BE2C (cell line): ENCODE results near the gene TESMIN.

Source experiments
- DNase-seq: peaks from one replicate; pipeline ENCODE4 v3.0.0-alpha.2; 2020
- H3K27me3 ChIP-seq: fragments of 250-450 bp; sonication (Bioruptor Pico); 2 replicates; pipeline ENCODE4 v1.5.1; 2020; ENCODE audit warnings: mild to moderate bottlenecking
- H3K36me3 ChIP-seq: fragments of 250-450 bp; sonication (Bioruptor Pico); 2 replicates; pipeline ENCODE4 v1.5.1; 2020; ENCODE audit warnings: mild to moderate bottlenecking
- H3K4me1 ChIP-seq: fragments of 250-450 bp; sonication (Bioruptor Pico); 2 replicates; pipeline ENCODE4 v1.5.1; 2020
- H3K4me3 ChIP-seq: 2 replicates; pipeline ENCODE4 v1.5.1; 2011; ENCODE audit warnings: low read depth, low read length
- H3K9me3 ChIP-seq: fragments of 250-450 bp; sonication (Bioruptor Pico); 2 replicates; pipeline ENCODE4 v1.5.1; 2020
- TF ChIP-seq, protein P1 (sequence below): IDR thresholded peaks from 2 replicates; pipeline ENCODE4 v1.5.1; 2012; ENCODE audit warnings: mild to moderate bottlenecking, low read depth, low read length

TESMIN gene

DNA sequence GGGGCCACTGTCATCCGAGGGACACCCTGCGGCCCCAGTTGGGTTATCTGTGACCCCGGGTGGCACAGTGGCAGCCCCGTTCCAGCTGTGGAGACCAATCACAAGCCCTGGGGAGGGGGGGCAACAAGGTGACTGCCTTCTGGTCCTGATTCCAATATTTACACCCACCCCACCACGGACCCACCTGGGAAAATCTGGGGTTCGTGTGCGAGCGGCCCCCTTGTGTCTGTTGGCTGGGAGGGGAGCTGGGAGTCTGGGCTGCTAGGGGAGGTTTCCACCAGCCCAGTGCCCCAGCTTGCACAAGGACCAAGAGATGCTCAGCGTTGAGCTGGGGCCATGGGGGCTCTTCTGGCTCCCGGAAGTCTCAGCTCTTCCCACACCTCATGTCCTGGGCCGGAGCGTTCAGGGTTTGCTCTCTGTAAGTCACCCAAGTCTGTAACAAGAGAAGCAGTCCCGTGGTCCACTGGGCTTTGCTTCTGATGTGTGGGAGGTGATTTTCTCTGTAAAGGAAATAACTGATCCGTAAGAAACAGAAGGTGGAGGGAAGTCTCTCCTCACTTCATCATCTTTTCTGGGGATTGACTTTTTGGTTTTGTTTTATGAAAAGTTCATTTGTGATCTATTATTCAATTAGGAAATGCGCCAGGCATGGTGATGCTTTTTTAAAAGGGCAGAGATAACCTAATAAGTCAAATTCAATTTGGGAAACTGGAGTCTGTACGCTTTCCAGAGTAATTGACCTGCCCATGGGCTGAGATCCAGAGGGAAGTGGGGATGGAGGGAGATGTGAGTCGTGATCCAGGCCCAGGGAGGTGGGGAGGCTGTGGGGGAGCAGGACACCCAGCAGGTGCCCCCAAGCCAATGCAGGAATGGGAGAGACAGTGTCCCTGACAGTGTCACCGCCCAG, 89.4 kb downstream of the TESMIN start:
- Histone ChIP-seq H3K36me3 (no peaks in the 10 kb centered on the region), H3K9me3 (peaks cover 4% of the 10 kb centered on the region; the same call in 1 of the 2 replicates), H3K4me1 (peaks cover 39% of the 10 kb centered on the region), H3K27me3 (no peaks in the 10 kb centered on the region), H3K4me3 (peak overlapping the region; percentile 31)
- TF ChIP-seq, protein P1, sequence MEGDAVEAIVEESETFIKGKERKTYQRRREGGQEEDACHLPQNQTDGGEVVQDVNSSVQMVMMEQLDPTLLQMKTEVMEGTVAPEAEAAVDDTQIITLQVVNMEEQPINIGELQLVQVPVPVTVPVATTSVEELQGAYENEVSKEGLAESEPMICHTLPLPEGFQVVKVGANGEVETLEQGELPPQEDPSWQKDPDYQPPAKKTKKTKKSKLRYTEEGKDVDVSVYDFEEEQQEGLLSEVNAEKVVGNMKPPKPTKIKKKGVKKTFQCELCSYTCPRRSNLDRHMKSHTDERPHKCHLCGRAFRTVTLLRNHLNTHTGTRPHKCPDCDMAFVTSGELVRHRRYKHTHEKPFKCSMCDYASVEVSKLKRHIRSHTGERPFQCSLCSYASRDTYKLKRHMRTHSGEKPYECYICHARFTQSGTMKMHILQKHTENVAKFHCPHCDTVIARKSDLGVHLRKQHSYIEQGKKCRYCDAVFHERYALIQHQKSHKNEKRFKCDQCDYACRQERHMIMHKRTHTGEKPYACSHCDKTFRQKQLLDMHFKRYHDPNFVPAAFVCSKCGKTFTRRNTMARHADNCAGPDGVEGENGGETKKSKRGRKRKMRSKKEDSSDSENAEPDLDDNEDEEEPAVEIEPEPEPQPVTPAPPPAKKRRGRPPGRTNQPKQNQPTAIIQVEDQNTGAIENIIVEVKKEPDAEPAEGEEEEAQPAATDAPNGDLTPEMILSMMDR: no peak
- DNase-seq: peak; percentile 88

DNA sequence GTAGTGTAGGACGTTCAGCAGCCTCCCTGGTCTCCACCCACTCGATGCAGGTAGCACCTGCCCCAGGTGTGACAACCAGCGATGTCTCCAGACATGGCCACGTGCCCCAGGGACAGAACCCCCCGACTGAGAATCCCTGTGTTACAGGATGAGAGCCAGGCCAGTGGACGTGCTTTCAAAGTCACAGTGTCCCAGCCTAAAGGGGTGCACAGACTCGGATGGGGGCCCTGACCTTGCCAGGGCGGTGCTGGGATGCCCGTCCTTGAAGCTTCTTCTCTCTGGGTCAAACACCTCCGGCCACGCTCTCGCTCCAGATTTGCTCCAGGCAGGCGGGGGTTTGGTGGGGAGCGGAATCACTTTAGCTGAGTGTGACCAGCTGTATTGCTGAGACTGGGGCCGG, 90.3 kb downstream of the TESMIN start:
- Histone ChIP-seq H3K4me1 (peaks cover 39% of the 10 kb centered on the region), H3K27me3 (no peaks in the 10 kb centered on the region), H3K9me3 (peaks cover 4% of the 10 kb centered on the region; the same call in 1 of the 2 replicates), H3K36me3 (no peaks in the 10 kb centered on the region), H3K4me3 (no peak overlapping the region)
- TF ChIP-seq, protein P1: no peak
- DNase-seq: no peak

DNA sequence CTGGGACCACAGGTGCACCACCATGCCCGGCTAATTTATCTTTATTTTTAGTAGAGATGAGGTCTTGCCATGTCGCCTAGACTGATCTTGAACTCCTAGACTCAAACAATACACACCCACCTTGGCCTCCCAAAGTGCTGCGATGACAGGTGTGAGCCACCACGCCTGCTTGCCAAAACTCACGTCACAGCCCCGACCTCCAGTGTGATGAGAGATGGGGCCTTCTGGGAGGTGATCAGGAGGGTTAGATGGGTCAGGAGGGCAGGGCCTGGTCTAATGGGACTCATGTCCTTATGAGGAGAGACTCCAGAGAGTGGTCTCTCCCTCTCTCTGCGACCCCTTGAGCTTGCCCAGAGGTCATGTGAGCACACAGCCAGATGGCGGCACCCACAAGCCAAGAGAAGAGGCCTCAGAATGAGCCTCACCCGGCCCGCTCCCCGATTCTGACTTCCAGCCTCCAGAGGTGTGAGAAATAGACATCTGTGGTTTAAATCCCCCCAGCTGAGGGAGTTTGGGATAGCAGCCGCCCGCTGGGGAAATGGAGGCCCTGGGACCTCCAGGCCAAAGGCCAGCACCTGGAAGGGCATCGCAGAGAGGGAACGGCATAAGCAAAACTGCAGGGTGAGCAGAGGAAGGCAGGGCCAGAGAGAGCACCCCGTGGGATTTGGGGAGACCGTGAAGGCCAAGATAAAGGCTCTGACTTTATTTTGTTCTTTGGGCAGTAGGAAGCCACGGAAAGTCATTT, 91.1 kb downstream of the TESMIN start:
- no peaks in the 10 kb centered on the region for H3K27me3 ChIP-seq
- DNase-seq: no peak
- no peaks in the 10 kb centered on the region for H3K36me3 ChIP-seq
- TF ChIP-seq, protein P1: no peak
- H3K9me3 ChIP-seq: peaks cover 4% of the 10 kb centered on the region; the same call in 1 of the 2 replicates
- no peak overlapping the region for H3K4me3 ChIP-seq
- peaks cover 39% of the 10 kb centered on the region for H3K4me1 ChIP-seq

DNA sequence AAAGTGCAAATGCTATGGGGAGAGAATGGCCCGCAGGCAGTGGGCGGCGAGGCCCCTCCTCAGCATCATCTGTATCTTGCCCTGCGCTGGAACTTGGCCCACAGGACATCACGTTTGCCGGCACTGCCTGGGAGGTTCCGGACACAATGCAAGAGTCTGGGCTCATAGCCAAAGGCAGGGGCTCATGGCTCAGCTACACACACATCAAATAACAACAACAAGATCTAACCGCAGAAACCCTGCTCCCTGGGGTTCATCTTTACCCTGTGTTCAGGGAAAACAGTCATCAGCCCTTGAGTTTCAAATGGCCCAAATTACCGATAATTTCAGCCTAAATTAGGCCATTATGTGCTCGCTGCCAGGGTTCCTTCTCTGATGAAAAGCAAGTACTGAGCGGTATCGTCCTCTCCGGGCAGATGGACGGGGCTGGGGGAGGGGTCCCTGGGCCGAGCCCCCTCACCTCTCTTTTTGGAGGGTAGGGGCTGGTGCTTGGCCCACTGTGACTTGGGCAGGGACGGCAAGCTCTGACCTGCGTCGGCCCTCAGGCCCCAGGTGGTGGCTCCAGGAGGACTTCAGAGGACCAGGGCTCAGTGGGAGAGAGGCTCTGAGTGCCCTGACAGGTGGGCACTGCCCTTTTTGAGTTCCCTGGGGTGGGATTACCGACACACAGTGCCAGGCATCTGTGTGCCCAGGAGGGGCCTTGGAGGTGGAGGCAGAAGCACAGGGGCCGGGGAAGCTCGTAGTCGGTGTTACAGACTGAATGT, 92.0 kb downstream of the TESMIN start:
- Histone ChIP-seq H3K4me1 (peaks cover 39% of the 10 kb centered on the region), H3K27me3 (no peaks in the 10 kb centered on the region), H3K9me3 (peaks cover 4% of the 10 kb centered on the region; the same call in 1 of the 2 replicates), H3K4me3 (peak overlapping the region; percentile 0; the same call in 1 of the 2 replicates), H3K36me3 (no peaks in the 10 kb centered on the region)
- TF ChIP-seq, protein P1: no peak
- peak; percentile 94 for DNase-seq

DNA sequence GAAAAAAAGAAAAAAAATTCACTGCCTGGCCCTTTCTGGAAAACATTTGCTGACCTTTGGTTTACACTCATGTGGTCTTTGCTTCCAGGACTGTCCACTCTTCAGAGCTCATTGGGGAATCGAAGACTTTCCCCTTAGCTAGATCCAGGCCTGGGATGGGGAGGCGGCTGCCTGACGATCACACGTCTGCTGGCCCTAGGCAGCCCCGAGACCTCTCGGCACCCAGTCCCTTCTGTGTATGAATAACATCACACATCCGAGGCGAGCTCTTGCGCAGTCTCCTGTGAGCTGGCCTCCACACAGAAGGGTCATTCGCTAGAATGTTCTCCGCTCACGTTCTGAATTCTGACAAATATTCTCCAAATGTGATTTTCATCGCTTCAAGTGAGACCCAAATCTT, 92.7 kb downstream of the TESMIN start:
- Histone ChIP-seq H3K9me3 (peaks cover 4% of the 10 kb centered on the region; the same call in 1 of the 2 replicates), H3K36me3 (no peaks in the 10 kb centered on the region), H3K4me3 (0 out of 2 replicates have a peak overlapping the region, but pooled peaks have one; percentile 0), H3K4me1 (peaks cover 39% of the 10 kb centered on the region), H3K27me3 (no peaks in the 10 kb centered on the region)
- TF ChIP-seq, protein P1: no peak
- no peak for DNase-seq
